Umbilical cord (tissue), 2 donors: Measurements from ENCODE around the gene TRAM1L1. TPM values are rescaled to one million over a fixed set of nuclear protein-coding genes. Genes with fewer than 3 reads are reported as not detected.
A peak's percentile ranks its signal among the peaks of the same experiment; 100 is the strongest.

Experiments
- DNase-seq: peaks from one replicate; pipeline ENCODE4 v3.0.0-alpha.2; 2015; ENCODE audit warnings: low spot score
- total RNA-seq: library from RNA; depleted of rRNA; stranded (reverse); fragments of >200 nt; gene quantifications from one replicate; pipeline ENCODE4 v1.2.3, GENCODE V29; 2014; ENCODE audit warnings: low replicate concordance; ENCODE audit not compliant: insufficient read depth

The TRAM1L1 gene
- total RNA-seq: 7.0 TPM

DNA sequence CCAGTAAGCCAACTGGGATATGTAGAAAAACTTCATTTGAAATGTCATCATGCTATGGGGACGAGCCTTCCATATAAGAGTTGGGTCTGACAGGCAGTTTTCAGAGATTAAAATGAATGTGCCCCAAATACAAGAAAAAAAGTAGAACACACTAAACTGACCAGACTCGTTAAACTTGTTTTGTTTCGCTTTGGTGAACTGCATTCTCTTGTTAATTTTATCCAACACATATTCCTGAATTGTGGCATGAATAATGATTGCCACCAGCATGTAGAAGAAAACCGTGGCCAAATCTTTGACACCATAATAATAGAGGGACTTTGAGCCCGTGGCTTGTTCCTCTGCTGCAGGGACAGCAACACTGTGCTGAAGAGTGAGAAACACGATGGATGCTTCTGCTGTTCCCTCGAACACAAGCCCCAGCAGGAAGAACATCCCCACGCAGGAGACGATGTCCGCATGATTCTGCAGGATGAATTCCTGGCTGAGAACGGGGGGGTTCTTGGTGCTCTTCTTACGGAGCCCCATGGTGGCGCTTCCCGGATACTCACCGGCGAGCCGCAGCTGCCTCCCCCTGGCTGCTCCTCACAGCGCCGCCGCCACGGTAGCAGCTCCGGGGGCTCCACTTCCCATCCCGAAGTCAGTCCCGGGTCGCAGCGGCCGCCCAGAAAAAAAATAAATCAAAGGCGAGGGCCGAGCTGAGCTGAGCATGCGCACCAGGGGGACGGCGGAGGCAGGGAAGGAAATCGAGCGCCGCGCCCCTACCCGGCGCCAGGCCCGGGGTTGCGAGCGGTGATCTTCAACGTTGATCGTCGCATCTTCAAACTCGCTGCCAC, at the start of gene TRAM1L1:
Gene TRAM1L1, minus strand, starts transcription at position 711 of the 836 bp plus-strand sequence. Its CDS starts 183 bp downstream, at position 528.
- peak; percentile 90 for DNase-seq

GRCh38 chr4:117134386-117134785, 49.0 kb upstream of the TRAM1L1 start:
- peak; percentile 92 for DNase-seq

DNA sequence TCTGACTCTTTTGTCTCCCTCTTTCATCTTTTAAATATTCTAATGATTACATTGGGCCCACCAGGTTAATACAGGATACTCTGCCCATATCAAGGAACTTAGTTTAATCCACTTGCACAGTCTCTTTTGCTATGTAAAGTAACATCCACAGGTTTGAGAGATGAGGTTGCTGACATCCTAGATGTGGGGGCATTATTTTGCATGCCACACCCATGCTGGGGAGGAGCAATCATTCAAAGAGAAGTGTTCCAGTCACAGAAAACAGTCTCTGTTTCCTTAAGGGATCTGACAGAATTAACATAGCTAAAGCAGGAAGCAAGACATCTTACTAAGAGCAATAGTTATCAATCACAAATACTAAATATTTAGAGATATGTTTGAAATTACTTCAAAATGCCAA, 11.5 kb upstream of the TRAM1L1 start:
- no peak for DNase-seq

- no peak for DNase-seq
Measured at GRCh38 chr4:117096462-117096861, 11.1 kb upstream of the TRAM1L1 start.

DNA sequence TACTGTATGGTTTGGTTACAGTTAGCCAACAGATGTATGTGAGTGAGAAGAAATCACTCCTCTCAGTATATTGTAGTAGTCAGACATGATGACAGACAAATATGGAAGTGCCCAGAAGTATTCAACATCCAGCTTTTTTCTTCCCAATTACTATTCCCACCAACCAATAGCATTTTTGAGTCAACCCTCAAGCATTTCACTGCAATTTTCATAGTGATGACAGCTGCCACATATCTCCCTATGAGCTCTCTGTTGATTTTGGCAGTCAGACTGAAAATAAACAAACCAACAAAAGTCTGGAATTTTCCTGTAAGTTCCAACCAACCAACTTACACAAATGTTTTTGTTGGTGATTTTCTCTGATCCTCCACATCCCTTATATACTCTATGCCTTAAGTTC, 8.2 kb upstream of the TRAM1L1 start:
- peak; percentile 21 for DNase-seq

- no peak for DNase-seq
Measured at GRCh38 chr4:117077760-117078159, 7.6 kb downstream of the TRAM1L1 start.

GRCh38 chr4:117068120-117068519, 17.3 kb downstream of the TRAM1L1 start:
- no peak for DNase-seq

GRCh38 chr4:117063961-117064696, 21.2 kb downstream of the TRAM1L1 start:
- DNase-seq: no peak

DNA sequence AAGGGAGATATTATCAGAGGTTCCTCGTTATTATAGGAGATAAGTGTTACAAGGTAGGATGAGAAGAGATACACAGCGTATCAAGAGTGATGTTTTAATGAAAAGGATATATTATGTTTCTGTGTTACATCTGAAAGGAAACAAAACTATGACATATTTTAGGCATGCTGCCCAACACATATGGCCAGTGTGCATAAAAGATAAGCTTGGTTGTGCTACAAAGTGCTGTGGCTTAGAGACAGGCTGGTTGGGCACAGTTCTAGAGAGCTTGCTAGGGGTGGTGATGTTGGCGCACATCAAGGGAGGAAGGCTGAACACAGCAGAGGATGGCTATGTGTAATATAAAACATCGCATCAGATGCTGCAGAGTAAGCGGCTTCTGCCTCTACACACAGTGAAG, 42.4 kb downstream of the TRAM1L1 start:
- no peak for DNase-seq
